GM10847 (cell line): ENCODE data around the gene MFN1.

Experiments used
- POLR2A ChIP-seq: IDR thresholded peaks from 2 replicates; pipeline ENCODE4 v1.6.1; 2011; ENCODE audit not compliant: insufficient read length; ENCODE audit errors: extremely low read depth

Gene MFN1

GRCh38 chr3:179398574-179399231, 51.2 kb downstream of the MFN1 start:
- no peak for TF ChIP-seq POLR2A

GRCh38 chr3:179401561-179401960, 54.1 kb downstream of the MFN1 start:
- TF ChIP-seq POLR2A = no peak

- no peak for TF ChIP-seq POLR2A
Observed at GRCh38 chr3:179402963-179403362, 55.5 kb downstream of the MFN1 start.

GRCh38 chr3:179404307-179404706, 56.8 kb downstream of the MFN1 start:
- TF ChIP-seq POLR2A = no peak

- no peak for TF ChIP-seq POLR2A
Observed at GRCh38 chr3:179410331-179410730, 62.8 kb downstream of the MFN1 start.

- TF ChIP-seq POLR2A = no peak
Observed at GRCh38 chr3:179410999-179411398, 63.5 kb downstream of the MFN1 start.

- TF ChIP-seq POLR2A = no peak
Observed at GRCh38 chr3:179414804-179415203, 67.3 kb downstream of the MFN1 start.

- no peak for TF ChIP-seq POLR2A
Observed at GRCh38 chr3:179415377-179415776, 67.9 kb downstream of the MFN1 start.

- no peak for TF ChIP-seq POLR2A
Observed at GRCh38 chr3:179416681-179417080, 69.2 kb downstream of the MFN1 start.

- no peak for TF ChIP-seq POLR2A
Observed at GRCh38 chr3:179418610-179419009, 71.1 kb downstream of the MFN1 start.

GRCh38 chr3:179421500-179421899, 74.0 kb downstream of the MFN1 start:
- no peak for TF ChIP-seq POLR2A

- TF ChIP-seq POLR2A = no peak
Observed at GRCh38 chr3:179425075-179425474, 77.6 kb downstream of the MFN1 start.

GRCh38 chr3:179428876-179429548, 81.5 kb downstream of the MFN1 start:
- no peak for TF ChIP-seq POLR2A

- no peak for TF ChIP-seq POLR2A
Observed at GRCh38 chr3:179430277-179430870, 82.9 kb downstream of the MFN1 start.

- TF ChIP-seq POLR2A = no peak
Observed at GRCh38 chr3:179432021-179432420, 84.5 kb downstream of the MFN1 start.

- no peak for TF ChIP-seq POLR2A
Observed at GRCh38 chr3:179432451-179432850, 84.9 kb downstream of the MFN1 start.

GRCh38 chr3:179436517-179436916, 89.0 kb downstream of the MFN1 start:
- no peak for TF ChIP-seq POLR2A

- no peak for TF ChIP-seq POLR2A
Observed at GRCh38 chr3:179438841-179439240, 91.3 kb downstream of the MFN1 start.
